Glomerular visceral epithelial cell (primary cell): ENCODE results near the gene GOLGA8N.
"Not testable (repeated sequence)": the region's sequence is repeated elsewhere in the genome, so short reads cannot be mapped to it uniquely, and the experiment has no call there.

ENCODE experiments used
- DNase-seq: peaks from one replicate; pipeline ENCODE4 v3.0.0-alpha.2; 2016; ENCODE audit errors: extremely low spot score

Gene GOLGA8N

GRCh38 chr15:32593151-32593550, at the start of gene GOLGA8N:
Gene GOLGA8N (plus strand): TSS chr15:32593456.
- DNase-seq = not testable (repeated sequence)

GRCh38 chr15:32543456-32543855, 49.8 kb upstream of the GOLGA8N start:
- DNase-seq = not testable (repeated sequence)

GRCh38 chr15:32545129-32545528, 48.1 kb upstream of the GOLGA8N start:
- DNase-seq = not testable (repeated sequence)

- not testable (repeated sequence) for DNase-seq
Observed at GRCh38 chr15:32554587-32554986, 38.7 kb upstream of the GOLGA8N start.

DNA sequence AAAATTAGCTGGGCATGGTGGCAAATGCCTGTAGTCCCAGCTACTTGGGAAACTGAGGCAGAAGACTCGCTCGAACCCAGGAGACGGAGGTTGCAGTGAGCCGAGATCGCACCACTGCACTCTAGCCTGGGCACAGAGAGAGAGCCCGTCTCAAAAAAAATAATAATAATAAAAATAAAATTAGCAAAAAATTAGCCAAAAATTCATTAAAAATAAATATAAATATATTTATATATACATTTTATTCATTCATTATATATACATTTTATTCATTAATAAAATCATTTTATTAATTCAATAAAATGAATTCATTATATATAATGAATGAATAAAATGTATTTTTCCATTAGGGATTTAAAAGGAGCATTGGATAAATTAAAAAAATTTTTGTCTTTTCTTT, 31.1 kb upstream of the GOLGA8N start:
- DNase-seq = not testable (repeated sequence)

- DNase-seq = not testable (repeated sequence)
Observed at GRCh38 chr15:32568988-32569387, 24.3 kb upstream of the GOLGA8N start.

DNA sequence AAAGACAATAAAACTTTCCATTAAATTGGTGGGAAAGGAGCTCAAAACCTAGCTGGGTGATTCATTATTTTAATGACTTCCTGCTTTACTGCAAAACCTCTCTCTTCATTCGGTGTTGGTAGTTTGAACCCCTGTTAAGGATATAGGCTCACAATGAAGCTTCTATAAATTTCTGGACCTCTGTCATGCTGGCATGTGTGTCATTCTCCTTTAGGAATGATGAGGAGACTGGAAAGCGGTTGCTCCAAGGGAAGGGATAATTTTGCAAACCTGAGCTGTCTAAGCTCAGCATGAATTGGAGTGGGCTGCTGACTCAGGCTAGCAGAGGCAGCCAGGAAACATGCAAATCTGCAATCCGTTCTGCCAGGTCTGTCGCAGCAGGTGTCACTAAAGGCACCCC, 14.8 kb upstream of the GOLGA8N start:
- DNase-seq = not testable (repeated sequence)

GRCh38 chr15:32585844-32586243, 7.4 kb upstream of the GOLGA8N start:
- DNase-seq = not testable (repeated sequence)

- DNase-seq = not testable (repeated sequence)
Observed at GRCh38 chr15:32609518-32609917, 16.3 kb downstream of the GOLGA8N start.

DNA sequence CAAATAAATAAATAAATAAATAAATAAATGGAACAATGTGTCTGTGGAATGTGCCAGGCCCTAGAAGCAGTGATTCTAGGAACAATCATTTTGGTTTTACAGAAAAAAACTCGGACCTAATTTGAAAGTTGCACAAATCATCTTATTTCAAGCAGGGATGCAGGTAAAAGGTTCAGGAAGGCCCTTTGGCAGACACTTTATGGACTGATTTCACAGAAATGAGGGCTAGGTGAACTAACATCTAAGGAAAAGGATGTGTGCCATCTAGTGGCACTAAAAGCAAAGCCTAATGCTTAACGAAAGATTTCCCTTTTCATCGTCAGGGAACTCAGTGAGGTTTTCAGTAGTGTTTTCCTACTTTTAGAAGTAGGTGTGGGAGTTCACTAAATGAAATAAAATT, 17.5 kb downstream of the GOLGA8N start:
- DNase-seq = peak; percentile 45

- not testable (repeated sequence) for DNase-seq
Observed at GRCh38 chr15:32614712-32615050, 21.4 kb downstream of the GOLGA8N start.

DNA sequence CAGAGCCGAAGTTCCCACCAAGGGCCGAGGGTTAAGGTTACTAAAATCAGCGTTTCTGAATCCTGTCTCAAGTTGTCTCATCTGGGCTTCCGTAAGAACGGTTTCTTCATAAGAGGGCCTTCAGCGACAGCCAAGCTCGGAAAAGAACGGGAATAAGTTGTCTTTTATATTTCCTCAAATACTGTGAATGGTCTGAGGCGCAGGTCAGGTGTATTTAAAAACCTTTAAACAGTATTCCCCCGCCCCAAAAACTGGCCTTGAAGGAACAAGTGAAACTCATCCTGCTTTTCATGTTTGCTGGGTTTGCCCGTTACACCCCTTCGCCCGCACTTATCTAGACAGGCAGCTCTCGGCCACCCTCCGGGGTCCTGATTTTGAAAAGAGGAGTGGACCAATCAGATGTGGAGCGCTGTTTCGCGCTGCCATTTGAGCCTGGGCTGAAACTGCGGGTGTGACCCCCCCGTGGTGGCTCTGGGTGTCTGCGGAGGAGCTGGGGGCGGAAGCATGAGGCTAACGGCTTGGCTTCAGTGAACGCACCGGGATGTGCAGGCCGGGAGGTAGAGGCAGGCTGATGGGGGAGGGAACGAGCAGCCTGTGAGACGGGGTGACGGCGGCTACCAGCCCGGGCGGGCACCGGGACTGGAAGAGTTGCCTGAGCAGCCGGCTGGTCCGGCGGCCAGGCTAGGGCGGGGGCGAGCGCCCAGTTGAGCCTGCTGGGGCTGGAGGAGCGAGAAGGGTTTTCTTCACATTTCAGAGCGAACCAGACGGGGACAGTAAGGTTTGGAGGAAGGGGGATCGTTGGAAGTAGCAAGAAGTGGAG, 22.0 kb downstream of the GOLGA8N start, which contains the start of gene ARHGAP11A:
Gene ARHGAP11A (plus strand): TSS at position 454 of the 820 bp plus-strand sequence. CDS start 708 bp downstream, outside the sequence.
- DNase-seq = peak; percentile 83

DNA sequence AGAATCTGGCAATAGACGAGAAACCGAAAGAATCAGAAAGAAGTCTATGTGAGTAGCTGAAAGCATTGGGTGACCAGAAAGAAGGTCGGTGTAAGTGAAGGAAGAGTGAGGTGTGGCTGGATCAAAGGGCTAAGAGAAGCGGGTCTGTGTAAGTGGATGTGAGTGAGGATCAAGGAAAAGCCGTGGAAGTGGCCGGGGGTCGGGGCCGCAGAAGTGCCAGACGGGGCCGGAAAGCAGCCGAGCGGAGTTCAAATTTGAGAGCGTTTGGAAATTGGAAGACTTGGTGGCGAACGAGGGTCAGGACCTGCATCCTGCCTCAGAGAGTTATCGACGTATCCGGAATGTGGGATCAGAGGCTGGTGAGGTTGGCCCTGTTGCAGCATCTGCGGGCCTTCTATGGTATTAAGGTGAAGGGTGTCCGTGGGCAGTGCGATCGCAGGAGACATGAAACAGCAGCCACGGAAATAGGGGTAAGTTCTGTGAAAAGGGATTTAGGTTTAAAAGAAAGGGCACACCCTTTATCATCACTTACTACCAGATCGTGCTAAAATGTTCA, 22.7 kb downstream of the GOLGA8N start:
- not testable (repeated sequence) for DNase-seq

DNA sequence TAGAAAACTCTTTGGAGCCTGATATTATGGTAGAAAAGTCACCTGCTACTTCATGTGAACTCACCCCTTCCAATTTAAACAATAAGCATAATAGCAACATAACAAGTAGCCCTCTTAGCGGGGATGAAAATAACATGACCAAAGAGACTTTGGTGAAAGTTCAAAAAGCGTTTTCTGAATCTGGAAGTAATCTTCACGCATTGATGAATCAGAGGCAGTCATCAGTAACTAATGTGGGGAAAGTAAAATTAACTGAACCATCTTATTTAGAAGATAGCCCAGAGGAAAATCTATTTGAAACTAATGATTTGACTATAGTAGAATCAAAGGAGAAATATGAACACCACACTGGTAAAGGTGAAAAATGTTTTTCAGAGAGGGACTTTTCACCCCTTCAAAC, 43.2 kb downstream of the GOLGA8N start:
- no peak for DNase-seq

DNA sequence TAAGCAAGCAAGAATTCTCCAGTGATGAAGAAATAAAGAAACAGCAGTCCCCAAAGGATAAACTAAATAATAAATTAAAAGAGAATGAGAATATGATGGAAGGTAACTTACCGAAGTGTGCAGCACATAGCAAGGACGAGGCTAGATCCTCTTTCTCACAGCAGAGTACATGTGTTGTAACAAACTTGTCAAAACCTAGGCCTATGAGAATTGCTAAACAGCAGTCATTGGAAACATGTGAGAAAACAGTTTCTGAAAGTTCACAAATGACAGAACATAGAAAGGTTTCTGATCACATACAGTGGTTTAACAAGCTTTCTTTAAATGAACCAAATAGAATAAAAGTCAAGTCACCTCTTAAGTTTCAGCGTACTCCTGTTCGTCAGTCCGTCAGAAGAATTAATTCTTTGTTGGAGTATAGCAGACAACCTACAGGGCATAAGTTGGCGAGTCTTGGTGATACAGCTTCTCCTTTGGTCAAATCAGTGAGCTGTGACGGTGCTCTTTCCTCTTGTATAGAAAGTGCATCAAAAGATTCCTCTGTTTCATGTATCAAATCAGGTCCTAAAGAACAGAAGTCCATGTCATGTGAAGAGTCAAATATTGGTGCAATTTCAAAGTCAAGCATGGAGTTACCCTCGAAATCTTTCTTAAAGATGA, 43.8 kb downstream of the GOLGA8N start:
- no peak for DNase-seq

GRCh38 chr15:32637704-32638103, 44.4 kb downstream of the GOLGA8N start:
- no peak for DNase-seq

GRCh38 chr15:32641517-32642059, 48.3 kb downstream of the GOLGA8N start, which contains the start of gene SCG5:
Gene SCG5 (plus strand): TSS chr15:32641710. CDS start chr15:32643593, 1,883 bp downstream.
- DNase-seq = no peak

DNA sequence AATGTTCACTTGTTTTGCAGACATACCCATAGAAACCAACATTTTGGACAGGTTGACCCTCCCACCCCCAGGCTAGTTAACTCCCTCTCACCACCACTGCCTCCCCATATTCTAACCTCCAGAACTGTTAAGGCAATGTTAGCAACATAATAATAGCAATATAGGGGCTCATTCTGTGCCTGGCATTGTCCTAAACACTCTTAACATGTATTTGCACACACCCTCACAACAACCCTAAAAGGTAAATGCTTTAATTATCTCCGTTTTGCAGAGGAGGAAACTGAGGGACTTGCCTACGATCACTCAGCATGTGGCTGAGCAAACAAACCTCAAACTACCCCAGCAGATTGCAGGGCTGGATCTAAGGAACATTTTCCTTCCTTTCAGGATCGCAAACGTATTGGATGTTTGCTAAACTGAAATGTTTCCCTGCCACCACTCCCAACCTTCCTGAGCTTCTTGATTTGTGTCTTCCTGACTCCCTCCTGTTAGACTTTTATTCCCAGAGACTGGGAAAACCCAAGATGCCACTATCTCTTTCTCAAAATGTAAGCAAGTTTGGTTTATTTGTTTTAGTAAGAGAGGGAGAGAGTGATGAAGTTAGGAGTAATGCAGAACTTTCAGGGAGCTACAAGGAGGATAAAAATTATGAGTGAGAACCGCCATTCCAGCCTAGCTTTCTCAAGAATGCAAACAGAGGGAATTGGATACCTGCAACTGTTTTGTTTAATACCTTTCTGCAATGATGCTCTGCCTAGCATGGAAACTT, 49.6 kb downstream of the GOLGA8N start:
- DNase-seq = no peak

GRCh38 chr15:32643907-32644445, 50.7 kb downstream of the GOLGA8N start:
- no peak for DNase-seq

DNA sequence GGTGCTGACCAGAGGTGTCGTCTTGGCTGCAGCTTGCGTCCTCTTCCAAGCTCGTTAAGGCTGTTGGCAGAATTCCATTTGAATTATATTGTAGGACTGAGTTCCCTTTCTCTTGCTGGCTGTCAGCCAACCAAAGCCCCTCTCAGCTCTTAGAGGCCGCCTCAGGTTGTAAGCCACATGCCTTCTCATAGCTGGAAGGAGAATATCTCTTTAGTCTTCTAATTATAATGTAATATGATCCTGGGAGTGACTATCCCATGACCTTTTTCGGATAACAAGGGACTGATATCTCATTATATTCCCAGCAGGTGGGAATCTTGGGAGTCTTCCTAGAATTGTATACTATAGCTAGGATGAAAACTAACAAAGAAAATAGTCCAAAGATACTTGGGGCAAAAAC, 53.0 kb downstream of the GOLGA8N start:
- DNase-seq = no peak

GRCh38 chr15:32649342-32649741, 56.1 kb downstream of the GOLGA8N start:
- no peak for DNase-seq
